ENCODE results near the gene ANKRD11.

Gene ANKRD11

DNA sequence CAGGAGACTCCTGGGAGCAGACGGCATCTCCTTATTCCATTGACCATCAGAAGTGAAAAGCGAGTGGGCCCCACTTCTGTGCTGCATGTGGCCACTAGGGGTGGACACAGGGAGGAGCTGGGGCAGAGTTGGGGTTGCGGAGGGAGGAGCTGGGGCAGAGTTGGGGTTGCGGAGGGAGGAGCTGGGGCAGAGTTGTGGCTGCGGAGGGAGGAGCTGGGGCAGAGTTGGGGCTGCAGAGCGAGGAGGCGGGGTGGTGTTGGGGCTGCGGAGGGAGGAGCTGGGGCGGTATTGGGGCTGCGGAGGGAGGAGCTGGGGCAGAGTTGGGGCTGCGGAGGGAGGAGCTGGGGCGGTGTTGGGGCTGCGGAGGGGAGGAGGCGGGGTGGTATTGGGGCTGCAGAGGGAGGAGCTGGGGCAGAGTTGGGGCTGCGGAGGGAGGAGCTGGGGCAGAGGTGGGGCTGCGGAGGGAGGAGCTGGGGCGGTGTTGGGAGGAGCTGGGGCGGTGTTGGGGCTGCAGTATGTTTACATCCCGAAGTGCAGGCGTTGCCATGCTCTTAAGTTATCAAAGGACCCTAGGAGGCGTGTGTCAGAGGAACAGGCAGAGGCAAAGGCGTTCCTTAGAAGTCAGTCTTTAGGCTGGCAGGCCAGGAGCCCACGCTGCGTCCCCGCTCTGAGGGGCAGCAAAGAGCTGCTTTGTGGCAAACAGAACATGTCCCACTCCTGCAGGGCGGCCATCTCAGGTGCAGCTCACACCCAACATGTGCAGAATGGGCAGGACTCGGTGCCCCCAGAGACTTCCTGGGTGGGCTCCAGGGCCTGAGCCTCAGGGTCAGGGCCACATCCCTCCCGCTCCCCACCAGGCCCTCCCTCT, 196.9 kb downstream of the ANKRD11 start:
- DNase-seq: no peak

- DNase-seq: no peak
Observed at GRCh38 chr16:89292443-89293078, 197.8 kb downstream of the ANKRD11 start.

DNA sequence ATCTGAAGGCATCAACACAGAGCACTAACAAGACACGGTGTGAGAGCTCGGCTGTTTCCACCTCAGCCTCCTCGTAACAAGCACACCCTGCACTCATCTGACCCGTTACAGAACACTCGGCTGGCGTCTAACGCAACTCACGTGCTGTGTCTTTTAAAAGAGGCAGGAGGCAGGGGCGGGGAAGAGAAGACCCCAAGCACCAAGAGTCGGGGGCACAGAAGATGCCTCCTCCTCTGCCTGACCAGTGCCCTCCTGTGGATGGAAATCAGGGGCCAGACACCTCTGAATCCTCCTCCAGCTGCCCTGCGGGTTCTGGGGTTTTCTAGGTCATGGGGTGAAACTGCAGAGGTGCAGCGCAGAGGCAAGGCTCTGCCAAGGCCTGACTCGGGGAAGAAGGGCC, 198.6 kb downstream of the ANKRD11 start:
- no peak for DNase-seq

DNA sequence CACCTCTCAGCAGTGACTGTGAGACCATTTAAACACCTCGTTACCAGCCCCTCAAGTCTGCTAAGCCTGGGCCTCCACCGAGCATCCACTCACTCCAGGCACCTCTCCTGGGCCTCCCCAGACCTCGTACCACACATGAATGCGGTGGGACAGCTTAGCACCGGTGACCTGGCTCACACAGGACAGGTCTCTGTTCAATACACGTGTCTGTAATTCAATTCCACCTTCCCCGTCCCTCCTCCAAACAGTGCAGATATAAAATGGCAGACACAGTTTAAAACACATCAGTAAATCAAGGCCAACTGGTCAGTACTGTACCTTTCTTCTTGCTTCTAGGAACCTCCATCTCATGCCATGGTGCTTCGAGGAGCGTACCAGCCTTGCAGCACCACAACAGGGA, 199.0 kb downstream of the ANKRD11 start:
- no peak for DNase-seq

GRCh38 chr16:89290887-89291286, 199.5 kb downstream of the ANKRD11 start:
- DNase-seq: no peak

GRCh38 chr16:89290472-89290871, 199.9 kb downstream of the ANKRD11 start:
- DNase-seq: no peak

DNA sequence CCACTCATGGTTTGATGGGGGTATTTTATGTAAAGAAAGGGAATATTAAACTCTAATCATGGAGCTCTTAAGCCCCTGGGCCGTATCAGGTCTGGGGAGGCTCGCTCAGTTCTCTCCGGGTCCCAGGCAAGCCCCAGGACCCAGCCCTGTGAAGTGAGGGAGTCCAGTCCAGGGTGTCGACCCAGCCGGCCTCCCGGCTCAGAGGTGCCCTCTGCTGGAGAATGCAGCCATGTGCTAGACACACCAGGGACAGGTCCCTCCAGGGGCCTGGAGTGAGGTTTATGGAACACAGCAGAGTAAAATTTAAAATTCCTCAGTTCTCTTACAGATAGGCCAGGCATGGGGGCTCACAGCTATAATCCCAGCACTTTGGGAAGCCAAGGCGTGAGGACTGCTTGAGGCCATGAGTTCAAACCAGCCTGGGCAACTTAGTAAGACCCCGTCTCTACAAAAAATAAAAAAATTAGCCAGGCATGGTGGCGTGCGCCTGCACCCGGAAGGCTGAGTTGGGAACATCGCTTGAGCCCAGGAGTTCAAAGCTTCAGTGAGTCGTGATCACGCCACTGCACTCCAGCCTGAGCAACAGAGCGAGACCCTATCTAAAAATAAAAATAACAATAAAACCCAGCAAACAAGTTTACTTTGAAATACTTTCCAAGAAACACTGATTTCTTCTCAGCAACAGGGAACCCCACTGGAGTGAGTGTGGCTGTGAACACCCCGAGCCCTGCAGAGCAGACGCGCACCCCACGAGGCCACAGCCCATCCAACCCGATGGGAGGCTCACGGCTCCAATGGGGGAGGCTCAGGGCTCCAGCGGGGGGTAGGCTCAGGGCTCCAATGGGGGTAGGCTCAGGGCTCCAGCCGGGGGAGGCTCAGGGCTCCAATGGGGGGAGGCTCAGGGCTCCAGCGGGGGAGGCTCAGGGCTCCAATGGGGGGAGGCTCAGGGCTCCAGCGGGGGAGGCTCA, 200.6 kb downstream of the ANKRD11 start:
- DNase-seq: peak; percentile 63

- DNase-seq: no peak
Observed at GRCh38 chr16:89288966-89289365, 201.4 kb downstream of the ANKRD11 start.

DNA sequence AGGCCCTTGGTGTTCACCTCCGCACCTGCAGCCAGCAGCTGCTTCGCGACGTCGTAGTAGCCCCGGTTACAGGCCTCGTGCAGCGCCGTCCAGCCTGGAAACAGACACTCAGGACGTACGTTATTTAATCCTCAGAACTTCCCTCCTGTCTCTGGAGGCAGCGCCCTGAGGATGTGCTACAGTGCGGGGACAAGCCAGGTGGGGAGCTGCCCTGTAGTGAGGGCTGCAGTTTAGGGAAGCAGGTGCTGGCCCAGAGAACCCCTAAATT, 201.8 kb downstream of the ANKRD11 start:
- no peak for DNase-seq

GRCh38 chr16:89287777-89288576, 202.4 kb downstream of the ANKRD11 start:
- no peak for DNase-seq

DNA sequence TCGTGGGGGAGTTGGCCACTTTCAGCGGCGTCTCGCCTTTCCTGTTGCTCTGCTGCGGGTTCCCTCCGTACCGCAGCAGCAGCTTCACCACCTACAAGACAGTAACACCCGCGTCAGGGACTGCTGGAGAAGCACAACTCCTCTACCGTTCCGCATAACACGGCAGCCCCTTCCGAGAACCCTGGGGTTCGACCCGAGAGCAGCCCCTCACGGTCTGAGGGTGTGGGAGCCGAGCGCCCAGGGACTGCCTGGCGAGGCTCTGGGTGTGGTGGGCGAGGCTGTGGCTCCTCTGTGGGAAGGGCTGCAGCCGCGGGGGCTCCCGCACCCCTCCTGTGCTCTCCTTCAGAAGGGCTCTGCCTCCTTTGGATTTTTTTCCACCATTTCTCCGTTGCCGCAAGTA, 204.3 kb downstream of the ANKRD11 start:
- no peak for DNase-seq

DNA sequence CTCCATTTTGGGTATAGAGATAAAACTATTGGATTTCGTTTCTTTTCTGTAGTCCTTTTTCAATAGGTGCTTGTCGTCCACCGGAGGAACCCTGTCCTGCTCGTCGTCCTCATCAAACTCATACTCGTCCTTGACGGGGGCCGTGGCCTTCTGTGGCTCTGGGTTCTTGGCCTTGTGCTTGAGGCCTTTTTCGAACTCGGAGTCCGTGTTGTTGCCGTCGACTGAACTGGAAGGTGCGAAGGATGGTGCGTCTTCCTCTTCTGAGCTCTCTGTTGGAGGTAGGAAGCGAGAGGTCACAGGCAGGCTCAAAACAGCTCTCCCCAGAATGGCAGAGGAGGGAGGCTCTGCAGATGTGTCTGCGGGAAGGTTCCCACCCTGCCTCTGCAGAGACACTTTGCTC, 205.0 kb downstream of the ANKRD11 start:
- DNase-seq: no peak

DNA sequence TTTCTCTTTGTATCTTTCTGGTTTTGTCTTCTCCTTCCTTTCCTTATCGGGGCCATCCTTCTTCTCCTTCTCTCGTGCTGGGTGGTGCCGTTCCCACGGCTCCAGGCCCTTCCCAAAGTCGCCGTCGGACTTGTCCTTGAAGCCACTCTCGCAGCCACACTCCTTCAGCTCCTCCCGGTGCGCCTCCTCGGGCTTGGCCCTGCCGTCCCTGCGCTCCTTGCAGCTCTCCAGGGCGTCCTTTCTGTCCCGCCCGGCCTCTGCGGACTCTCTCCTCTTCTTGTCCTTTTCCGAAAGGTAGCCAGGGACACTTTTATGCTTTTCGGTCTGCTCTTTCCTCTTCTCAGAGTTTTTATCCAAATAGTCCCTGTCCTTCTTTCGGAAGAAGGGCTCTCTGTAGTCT, 206.9 kb downstream of the ANKRD11 start:
- no peak for DNase-seq

- DNase-seq: no peak
Observed at GRCh38 chr16:89282523-89282922, 207.8 kb downstream of the ANKRD11 start.

- no peak for DNase-seq
Observed at GRCh38 chr16:89281829-89282228, 208.5 kb downstream of the ANKRD11 start.

GRCh38 chr16:89281189-89281577, 209.2 kb downstream of the ANKRD11 start:
- DNase-seq: no peak

DNA sequence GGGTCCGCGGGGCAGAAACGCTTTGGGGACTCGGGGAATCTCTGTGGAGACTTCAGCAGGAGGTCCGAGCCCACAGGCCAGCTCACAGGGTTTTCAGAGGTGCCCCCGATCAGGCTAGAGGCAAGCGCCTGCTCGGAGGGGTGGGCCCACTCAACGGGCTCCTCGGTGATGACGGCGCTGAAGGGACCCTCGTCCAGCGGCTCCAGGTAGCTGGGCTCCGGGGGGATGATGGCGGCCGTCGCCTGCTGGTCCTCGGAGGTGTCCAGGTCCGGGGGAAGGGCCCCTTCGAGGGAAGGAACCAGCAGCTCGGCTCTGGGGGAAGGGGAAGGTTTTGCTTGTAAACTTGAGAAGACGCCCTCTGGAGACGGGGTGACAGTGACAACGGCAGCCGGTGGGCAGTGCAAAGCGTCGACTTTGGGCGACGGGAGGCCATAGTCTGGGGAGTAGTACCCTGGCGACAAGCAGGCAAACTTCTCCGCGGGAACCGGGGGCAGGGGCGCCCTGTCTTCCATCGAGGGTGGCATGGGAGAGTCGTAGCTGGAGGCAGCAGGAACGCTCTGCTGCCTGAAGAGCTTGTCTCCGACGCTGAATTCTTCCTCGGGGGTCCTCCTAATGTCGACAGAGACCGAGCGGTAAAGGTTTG, 209.7 kb downstream of the ANKRD11 start:
- DNase-seq: no peak

GRCh38 chr16:89279666-89280481, 210.5 kb downstream of the ANKRD11 start:
- DNase-seq: no peak

DNA sequence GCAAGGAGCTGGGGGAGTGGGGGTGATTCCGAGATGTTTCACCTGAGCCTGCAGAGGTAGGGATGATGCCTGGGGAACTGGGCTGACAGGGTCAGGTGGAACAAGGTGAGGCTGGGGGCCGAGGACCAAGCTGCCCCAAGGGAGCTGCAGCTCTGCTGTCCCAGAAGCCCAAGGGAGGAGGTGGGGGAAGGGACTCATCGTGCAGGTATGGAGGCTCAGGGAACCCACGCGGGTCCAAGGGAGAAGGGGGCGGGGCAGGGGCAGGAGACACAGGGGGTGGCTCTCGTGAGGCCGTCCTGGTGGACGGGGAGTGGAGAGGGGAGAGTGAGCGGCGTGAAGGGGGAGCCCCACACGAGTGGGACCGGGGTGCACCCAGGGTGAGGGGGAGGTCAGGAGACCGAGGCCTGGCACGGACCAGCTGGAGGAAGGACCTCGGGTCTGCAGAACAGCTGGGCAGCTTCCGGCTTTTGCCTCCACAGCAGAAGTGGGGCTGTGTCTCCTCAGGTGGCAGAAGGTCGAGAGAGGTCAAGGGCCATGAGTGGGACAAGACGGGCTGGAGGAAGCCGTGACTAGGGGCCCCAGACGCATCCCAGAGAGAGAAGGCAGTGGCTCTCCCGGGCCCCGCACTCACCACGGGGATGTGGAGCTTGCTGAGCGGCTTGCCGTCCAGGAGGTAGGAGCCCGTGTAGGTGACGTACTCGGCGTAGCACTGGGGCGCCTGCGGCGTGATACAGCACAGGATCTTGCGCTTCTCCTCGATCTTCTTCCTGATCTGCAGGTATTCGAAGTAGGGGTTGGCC, 211.7 kb downstream of the ANKRD11 start:
- no peak for DNase-seq
